Measurements from ENCODE around the gene IQSEC1.
A peak's percentile ranks its signal among the peaks of the same experiment; 100 is the strongest.

DNA sequence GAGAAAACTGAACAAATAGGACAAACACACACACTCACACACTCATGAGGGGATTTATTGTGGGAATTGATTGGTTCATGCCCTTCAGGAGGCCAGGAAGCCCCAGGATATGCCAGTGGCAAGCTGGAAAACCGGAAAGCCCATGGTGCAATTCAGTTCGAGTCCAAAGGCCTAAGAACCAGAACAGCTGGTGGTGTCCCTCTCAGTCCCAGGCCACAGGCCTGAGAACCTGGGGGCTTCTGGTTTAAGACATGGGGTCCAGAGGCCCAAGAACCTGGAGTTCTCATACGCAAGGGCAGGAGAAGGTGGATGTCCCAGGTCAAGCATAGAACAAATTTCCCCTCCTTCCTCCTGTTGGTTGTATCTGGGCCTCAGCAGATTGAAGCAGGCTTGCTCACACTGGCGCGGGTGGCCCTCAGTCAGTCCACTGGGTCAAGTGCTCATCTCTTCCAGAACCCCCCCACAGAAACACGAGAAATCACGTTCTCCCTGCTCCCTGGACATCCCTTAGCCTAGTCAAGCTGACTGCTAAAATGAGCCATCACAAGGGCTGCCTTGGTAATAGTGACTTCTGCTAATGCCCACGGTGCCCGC, 181.7 kb downstream of the IQSEC1 start:
- TF ChIP-seq, protein P1, sequence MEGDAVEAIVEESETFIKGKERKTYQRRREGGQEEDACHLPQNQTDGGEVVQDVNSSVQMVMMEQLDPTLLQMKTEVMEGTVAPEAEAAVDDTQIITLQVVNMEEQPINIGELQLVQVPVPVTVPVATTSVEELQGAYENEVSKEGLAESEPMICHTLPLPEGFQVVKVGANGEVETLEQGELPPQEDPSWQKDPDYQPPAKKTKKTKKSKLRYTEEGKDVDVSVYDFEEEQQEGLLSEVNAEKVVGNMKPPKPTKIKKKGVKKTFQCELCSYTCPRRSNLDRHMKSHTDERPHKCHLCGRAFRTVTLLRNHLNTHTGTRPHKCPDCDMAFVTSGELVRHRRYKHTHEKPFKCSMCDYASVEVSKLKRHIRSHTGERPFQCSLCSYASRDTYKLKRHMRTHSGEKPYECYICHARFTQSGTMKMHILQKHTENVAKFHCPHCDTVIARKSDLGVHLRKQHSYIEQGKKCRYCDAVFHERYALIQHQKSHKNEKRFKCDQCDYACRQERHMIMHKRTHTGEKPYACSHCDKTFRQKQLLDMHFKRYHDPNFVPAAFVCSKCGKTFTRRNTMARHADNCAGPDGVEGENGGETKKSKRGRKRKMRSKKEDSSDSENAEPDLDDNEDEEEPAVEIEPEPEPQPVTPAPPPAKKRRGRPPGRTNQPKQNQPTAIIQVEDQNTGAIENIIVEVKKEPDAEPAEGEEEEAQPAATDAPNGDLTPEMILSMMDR (optimal IDR thresholded peaks at IDR 0.05 in 1 of 3, IDR thresholded peaks at IDR 0.05 in 1 of 3, conservative IDR thresholded peaks at IDR 0.05 in 1 of 3; ENCODE audit: extremely low read depth in 1 of 3, insufficient read depth in 2 of 3, low read length in 3 of 3), result no peak
- TF ChIP-seq EZH2 (IDR thresholded peaks at IDR 0.05; ENCODE audit: low read length), result peak; percentile 17
